ENCODE measurements around the gene CFAP61.

CFAP61 gene

GRCh38 chr20:20407891-20408805 lies 355.8 kb downstream of the CFAP61 start:
- DNase-seq, result no peak

GRCh38 chr20:20409331-20409730 lies 357.0 kb downstream of the CFAP61 start:
- no peak for DNase-seq

All from NCI-H1417 treated with DMSO at 0.1 percent for 48 hours (cell line).